ENCODE measurements around the gene MYO10. TPM values are rescaled to one million over a fixed set of nuclear protein-coding genes. Genes with fewer than 3 reads are reported as not detected.
A peak's percentile ranks its signal among the peaks of the same experiment; 100 is the strongest.

Gene MYO10
- total RNA-seq, 1 donor, result 37.1 TPM

GRCh38 chr5:16673241-16674201, 262.6 kb downstream of the MYO10 start:
- no peak for DNase-seq (ENCODE audit: low read depth)
- no peak overlapping the region for H3K4me3 ChIP-seq (ENCODE audit: low read depth, low read length)
- TF ChIP-seq, protein P1, sequence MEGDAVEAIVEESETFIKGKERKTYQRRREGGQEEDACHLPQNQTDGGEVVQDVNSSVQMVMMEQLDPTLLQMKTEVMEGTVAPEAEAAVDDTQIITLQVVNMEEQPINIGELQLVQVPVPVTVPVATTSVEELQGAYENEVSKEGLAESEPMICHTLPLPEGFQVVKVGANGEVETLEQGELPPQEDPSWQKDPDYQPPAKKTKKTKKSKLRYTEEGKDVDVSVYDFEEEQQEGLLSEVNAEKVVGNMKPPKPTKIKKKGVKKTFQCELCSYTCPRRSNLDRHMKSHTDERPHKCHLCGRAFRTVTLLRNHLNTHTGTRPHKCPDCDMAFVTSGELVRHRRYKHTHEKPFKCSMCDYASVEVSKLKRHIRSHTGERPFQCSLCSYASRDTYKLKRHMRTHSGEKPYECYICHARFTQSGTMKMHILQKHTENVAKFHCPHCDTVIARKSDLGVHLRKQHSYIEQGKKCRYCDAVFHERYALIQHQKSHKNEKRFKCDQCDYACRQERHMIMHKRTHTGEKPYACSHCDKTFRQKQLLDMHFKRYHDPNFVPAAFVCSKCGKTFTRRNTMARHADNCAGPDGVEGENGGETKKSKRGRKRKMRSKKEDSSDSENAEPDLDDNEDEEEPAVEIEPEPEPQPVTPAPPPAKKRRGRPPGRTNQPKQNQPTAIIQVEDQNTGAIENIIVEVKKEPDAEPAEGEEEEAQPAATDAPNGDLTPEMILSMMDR (IDR thresholded peaks at IDR 0.05; ENCODE audit: insufficient read depth, low read length), result no peak

- no peak overlapping the region for H3K4me3 ChIP-seq (ENCODE audit: low read depth, low read length)
- TF ChIP-seq, protein P1 (IDR thresholded peaks at IDR 0.05; ENCODE audit: insufficient read depth, low read length), result no peak
- DNase-seq (ENCODE audit: low read depth), result no peak
Measured at GRCh38 chr5:16671208-16671607, 264.9 kb downstream of the MYO10 start.

DNA sequence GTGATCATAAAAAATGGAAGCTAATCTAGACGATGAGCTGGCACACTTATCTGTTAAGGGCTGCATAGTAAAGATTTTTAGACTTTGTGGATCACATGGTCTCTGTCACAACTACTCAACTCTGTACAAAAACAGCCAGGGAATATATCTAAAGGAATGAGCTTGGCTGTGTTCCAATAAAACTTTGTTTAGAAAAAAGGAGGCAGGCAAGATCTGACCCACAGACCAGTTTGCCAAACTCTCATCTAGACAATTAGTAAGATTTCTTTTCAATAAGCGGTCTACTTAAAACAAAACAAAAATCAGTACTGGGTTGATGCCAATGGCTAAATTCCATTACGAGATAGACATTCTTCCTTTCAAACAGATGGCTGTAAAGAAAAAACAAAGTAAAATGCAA, 266.3 kb downstream of the MYO10 start:
- DNase-seq (ENCODE audit: low read depth), result peak; percentile 85
- TF ChIP-seq, protein P1 (IDR thresholded peaks at IDR 0.05; ENCODE audit: insufficient read depth, low read length), result no peak
- no peak overlapping the region for H3K4me3 ChIP-seq (ENCODE audit: low read depth, low read length)

- TF ChIP-seq, protein P1 (IDR thresholded peaks at IDR 0.05; ENCODE audit: insufficient read depth, low read length), result no peak
- no peak overlapping the region for H3K4me3 ChIP-seq (ENCODE audit: low read depth, low read length)
- no peak for DNase-seq (ENCODE audit: low read depth)
Measured at GRCh38 chr5:16668631-16669030, 267.5 kb downstream of the MYO10 start.

GRCh38 chr5:16668194-16668593, 267.9 kb downstream of the MYO10 start:
- DNase-seq (ENCODE audit: low read depth), result no peak
- TF ChIP-seq, protein P1 (IDR thresholded peaks at IDR 0.05; ENCODE audit: insufficient read depth, low read length), result no peak
- H3K4me3 ChIP-seq (ENCODE audit: low read depth, low read length), result no peak overlapping the region

DNA sequence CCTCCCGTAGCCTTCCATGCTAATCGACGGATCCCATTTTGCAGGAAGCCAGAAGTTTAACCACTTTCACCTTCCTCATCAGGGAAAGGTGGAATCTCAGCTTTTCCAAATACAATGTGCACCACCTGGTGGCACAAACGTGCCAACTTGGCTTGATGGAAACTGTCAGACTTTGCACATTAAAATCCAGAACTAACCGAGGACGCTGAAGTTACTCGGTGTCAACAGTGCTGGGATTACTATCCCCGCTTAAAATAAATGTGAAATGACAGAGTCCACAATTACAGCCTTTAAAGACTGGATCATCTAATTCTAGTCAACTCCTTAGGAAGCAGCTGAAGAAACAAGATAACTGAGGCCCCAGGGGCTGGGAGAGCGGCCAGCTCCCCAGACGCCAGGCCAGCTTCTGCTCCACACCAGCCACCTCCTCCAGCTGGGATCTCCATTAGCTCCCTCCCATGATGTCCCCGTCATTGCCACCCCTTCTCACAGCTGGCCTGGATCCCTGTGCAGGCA, 269.1 kb downstream of the MYO10 start:
- peak; percentile 9 for DNase-seq (ENCODE audit: low read depth)
- H3K4me3 ChIP-seq (ENCODE audit: low read depth, low read length), result no peak overlapping the region
- TF ChIP-seq, protein P1 (IDR thresholded peaks at IDR 0.05; ENCODE audit: insufficient read depth, low read length), result peak; percentile 29
